SIG-M5 treated with dmso at 0.1 percent for 504 hours (cell line): ENCODE data around the gene AAK1.
"Not testable (repeated sequence)": the region's sequence is repeated elsewhere in the genome, so short reads cannot be mapped to it uniquely, and the experiment has no call there.

Source experiments
- DNase-seq: peaks from one replicate; lab custom pipeline; 2025; ENCODE audit not compliant: unreplicated experiment; lab: John Stamatoyannopoulos, UW

The AAK1 gene

DNA sequence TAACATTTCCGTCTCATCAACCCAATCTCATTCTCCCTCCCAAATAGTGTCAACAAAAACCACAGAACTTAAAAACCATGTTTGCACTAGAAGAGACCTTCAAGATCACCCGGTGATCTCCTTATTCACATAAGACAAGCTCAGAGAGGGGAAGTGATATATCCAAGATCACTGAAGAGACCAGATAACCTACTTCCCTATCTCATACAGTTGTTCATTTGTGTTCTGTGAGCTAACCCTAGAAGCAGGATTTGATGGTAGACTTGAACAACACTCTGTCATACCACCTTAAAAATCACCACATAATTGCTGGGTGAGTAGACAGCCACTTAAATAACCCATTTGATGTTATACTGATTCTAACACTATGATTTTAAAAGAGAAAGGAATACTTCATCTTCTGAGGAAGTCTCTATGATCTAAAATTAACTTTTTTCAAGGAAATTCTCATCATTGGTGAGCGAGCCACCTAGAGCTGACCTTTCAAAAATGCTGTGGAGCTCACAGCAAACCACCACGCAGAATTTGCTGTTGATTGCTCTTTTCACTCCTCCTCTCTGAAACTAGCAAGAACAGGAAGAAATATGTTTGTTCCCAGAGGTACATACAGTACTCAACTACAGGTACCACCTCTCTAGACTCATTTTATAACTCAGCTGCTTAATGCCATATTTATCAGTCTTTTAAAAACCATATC lies 15.1 kb downstream of the AAK1 start:
- DNase-seq = peak; percentile 82

DNA sequence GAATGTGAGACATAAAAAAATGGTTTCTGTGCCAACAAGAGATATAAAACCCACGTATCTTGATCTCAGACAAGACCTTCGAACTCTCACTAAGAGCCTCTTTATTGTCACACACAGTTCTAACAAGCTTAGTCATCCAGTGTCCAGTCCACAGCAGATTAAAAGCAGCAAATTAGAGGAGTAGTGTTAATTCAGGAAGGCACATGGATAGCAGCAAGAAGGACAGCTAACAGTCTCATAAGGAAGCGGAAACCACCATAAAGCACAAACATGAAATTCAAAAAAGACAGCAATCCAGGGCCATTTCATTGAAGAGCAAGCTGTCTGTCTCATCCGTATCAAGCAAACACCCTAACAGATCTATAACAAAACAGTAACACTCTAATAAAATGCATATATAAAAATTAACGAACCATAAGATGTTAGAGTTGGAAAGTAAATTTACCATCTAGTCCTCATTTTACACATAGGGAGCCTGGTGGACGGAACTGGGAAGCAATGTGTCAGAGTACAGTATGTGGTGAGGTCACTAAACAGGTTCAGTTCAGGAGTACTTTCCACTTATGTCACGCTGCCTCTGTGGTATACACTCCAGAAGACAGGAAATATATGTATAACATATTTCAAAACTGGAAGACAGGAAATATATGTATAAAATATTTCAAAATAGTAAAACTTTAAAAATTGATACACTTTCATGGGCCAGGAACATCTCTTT lies 18.3 kb downstream of the AAK1 start:
- DNase-seq = peak; percentile 62

DNA sequence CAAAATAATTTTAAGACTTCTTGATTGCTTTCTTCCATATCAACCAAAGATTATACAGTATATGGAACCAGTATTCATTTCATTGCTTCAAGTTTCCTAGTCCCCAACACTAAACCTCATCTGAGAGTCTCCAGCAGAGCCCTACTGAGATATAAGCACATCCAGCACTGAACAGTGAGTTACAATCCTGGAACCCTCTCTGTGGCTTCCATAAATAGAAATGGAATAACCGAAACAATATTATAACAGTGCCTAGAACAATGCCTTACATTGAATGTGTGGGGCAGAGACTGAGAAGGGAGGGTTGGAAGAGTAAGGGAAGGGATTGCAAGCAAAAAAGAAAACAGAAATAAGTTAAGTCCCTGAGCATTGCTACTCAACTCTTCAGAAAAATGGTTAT lies 18.9 kb downstream of the AAK1 start:
- DNase-seq = no peak

DNA sequence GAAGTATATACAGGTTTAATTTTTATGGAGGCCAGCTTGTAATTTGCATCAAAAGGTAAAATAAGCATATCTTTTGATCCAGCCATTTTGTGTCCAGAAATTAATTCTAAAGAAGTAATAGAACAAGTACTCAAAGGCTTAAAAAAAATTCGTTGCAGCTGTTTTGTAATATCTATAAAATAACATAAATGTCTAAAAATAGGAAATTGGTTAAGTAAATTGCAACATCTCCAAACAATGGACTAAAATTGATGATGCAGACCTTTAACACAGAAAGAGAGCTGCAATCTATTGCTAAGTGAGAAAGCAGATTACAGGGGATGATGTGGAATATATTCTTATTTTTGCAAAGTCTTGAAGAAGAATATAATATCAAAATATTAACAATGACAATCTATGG lies 19.4 kb downstream of the AAK1 start:
- peak; percentile 87 for DNase-seq

DNA sequence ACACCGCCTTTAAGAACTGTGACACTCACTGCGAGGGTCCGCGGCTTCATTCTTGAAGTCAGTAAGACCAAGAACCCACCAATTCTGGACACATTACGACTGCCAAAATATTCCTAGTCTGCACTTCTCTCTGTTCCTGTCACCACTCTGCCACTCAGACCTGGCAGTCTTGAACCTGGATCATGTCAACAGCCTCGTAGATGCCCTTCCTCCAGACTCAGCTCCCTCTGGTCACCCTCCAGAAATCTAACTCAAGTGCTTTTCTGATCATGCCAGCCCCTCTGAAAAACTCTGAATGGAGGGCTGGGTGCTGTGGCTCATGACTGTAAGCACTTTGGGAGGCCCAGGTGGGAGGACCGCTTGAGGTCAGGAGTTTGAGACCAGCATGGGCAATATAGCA lies 20.3 kb downstream of the AAK1 start:
- DNase-seq = no peak

DNA sequence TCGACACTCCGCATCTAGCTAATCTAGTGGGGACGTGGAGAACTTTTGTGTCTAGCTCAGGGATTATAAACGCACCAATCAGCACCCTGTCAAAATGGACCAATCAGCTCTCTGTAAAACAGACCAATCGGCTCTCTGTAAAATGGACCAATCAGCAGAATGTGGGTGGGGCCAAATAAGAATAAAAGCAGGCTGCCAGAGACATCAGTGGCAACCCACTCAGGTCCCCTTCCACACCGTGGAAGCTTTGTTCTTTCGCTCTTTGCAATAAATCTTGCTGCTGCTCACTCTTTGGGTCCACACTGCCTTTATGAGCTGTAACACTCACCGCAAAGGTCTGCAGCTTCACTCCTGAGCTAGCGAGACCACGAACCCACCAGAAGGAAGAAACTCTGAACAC lies 20.7 kb downstream of the AAK1 start:
- DNase-seq = not testable (repeated sequence)

DNA sequence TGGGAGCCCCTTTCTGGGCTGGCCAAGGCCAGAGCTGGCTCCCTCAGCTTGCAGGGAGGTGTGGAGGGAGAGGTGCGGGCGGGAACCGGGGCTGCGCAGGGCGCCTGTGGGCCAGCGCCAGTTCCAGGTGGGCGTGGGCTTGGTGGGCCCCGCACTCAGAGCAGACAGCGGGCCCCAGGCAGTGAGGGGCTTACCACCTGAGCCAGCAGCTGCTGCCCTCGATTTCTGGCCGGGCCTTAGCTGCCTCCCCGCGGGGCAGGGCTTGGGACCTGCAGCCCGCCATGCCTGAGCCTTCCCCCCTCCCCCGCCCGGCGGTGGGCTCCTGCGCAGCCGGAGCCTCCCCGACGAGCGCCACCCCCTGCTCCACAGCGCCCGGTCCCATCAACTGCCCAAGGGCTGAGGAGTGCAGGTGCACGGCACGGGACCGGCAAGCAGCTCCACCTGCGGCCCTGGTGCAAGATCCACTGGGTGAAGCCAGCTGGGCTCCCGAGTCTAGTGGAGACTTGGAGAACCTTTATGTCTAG lies 21.5 kb downstream of the AAK1 start:
- not testable (repeated sequence) for DNase-seq

DNA sequence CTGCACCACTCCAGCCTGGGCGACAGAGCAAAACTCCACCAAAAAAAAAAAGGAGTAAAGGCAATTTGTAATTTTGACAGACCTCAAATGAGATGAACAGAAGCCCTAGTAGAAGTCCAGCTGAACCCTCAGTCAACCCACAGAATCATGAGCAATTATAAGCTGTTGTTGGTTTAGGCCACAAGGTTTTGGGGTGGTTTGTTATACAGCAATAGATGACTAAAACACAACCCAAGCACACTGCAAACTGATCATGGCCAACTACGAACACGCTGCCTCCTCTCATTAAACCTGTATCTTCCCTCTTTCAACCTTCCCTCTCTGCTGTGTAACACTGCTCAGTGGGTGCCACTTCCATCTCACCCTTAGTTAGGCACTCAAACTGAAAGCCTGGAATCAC lies 22.1 kb downstream of the AAK1 start:
- no peak for DNase-seq

DNA sequence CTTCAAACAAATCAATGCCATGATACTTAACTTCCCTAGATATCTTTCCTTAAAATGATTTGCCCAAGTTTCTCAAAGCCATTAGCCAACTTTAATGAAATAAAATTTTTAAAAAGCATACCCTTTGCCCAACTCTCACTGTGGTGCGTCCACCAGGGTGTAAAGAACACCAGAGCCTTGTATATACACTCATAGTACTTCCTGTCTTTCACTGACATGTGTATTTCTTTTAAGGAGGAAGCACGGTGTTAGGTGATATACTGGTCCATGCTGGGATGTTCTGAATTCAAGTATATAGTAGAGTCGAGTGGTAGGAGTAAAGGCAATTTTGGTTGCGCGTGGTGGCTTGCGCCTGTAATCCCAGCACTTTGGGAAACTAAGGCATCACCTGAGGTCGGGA lies 22.7 kb downstream of the AAK1 start:
- peak; percentile 13 for DNase-seq

DNA sequence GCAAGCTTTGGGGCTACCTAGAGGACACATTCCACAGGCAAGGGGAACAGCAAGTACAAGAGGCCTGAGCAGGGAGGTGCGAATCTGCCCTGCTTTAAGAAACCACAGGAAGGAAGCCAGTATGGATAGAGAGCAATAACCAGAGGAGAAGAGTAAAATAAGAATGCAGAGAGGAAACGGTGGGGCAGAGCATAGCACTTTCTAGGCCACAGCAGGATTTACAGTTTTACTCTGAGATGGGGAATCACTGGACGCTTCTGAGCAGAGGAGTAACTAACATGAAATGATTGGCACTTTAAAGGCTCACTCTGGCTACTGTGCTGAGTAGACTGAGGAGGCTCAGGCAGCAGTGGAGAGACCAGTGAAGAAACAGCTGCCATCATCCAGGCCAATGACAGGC lies 23.8 kb downstream of the AAK1 start:
- DNase-seq = peak; percentile 88

DNA sequence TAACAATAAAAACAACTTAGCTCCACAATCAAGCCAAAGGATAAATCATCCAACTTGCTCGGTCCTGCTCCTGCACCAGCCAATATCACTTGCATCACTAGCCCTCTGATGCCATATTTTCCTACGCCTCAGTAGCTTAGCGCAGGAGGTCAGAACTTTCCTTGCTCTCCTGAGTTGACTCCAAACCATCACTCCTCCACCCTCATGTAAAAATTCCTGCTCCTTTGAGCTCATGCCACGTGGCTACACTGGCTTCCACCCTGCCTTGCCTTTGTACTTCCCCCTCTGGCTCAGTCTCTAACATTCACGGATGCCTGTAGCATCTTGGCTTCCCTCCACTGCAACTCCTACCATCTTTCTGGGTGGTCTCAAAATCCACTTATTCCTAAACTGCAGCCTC lies 25.2 kb downstream of the AAK1 start:
- DNase-seq = no peak

DNA sequence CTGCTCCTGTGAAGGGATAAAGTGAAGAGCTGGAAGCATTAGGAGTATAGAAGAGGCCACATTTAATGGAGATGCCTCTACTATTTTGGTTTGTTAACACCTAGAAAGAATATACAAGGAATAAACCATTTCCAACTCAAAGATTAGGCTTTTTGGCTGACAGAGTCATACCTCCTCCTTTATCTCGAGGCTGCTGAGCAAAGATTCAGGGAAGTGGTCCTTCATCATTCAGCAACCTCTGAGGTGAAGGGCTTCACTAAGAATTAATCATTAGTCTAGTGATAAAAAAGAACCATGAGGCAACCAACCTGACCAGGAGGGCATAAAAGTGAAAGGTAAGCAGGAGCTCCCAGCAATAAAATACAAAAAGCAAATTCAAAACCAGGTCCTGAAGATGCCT lies 25.8 kb downstream of the AAK1 start:
- DNase-seq = no peak

DNA sequence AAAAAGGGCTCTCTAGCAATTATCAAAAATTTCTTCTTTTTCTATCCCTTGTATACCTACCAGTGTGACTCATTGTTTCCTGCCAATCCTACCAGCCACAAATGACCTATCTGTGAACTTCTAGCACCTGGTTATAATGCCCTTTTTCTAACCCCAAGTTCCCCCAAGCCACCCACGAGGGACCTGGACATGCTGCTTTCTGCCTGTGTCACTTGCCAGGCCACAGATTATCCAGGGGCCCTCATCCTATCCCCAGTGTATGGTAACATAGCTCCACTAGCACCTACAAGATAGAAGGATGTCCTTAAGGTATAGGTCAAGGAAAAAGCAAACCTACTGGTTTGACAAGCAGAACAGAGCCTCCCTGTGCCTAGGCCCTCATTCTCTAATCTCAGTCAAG lies 26.8 kb downstream of the AAK1 start:
- peak; percentile 29 for DNase-seq

DNA sequence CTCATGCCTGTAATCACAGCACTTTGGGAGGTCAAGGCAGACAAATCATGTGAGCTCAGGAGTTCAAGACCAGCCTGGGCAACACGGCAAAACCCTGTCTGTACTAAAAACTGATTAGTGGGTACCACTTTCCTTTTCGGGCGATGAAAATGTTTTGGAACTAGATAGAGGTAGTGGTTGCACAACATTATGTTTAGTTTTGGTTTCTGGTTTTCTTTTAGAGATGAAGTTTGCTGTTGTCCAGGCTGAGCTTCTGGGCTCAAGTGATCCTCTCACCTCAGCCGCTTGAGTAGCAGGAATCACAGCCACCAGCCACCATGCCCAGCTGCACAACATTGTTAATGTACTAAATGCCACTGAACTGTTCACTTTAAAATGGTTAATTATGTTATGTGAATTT lies 27.6 kb downstream of the AAK1 start:
- DNase-seq = no peak

DNA sequence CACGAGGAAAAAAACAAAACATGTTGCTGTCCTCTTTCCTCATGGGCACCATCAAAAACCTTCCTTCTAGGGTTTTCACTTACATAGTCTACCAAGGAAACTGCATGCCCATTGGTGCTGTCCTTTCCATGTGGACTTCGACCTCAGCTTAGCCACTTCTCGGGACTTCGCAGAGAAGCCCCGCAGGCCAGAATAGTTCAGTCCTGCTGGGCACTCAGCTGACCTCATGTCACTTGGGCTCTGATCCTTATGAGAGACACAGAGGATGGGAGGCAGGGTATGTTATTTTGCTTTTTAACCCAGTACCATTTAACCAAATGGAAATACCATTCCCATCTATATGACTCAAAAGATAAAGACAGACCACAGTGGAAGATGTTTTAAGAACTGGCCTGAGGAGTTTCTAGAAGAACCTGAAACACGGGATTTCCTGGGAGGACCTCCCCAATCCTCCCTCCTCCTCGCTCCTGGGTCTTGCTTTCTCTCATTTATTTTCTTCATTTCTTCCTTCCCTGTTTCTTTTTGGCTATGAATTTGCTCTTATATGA lies 28.4 kb downstream of the AAK1 start:
- DNase-seq = no peak

DNA sequence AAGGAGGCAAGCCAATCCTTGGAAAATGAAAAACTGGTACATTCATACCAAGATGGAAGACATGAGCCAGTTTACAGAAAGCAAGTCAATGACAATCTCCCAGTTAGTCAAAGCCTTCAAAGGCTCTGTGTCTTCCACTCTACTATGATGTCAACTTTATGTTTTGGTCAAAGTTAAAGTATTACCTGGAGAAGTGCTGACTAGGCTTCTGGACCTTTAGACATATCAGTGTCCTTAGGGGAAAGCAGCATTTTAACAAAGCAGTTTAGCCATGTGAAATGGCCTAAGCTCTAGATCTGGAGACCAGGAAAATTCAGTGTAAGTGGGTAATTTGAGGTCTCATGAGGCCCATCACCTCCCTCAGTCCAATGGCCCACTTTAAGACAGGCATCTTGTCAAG lies 30.8 kb downstream of the AAK1 start:
- no peak for DNase-seq

DNA sequence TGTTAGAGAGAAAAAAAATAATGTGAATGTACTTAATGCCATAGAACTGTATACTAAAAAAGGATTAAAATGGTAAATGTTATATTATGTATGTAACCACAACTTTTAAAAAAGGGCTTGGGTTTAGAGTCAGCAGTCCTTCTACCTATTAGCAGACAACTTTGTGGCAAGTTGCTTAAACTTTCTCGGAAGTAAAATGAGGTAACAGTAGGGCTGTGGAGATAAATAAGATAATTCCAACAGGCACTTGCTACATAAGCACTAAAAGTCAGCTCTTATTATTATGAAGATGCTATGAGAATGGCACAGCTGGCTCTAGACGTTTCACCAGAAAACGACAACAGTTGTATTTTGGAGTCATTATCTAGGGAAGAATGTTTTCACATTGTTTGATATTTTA lies 31.3 kb downstream of the AAK1 start:
- DNase-seq = no peak

DNA sequence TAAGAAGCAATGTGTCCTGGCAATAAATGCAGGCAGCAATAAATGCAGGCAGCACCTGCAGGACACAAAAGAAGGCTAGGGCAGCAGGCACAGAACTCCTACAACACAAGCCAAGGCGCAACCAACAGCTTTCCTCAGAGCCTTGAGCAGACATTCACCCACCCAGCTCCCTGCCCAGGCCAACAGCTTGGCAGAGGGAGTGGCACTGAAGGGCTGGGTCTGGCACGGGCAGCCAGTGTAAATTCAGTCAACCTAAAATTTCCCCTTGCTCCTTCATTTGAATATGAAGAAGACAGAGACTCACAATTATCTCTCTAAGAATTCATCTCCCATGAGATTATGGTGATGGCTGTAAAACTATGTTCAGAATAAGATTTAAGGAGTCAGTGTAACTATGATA lies 35.4 kb downstream of the AAK1 start:
- DNase-seq = no peak

DNA sequence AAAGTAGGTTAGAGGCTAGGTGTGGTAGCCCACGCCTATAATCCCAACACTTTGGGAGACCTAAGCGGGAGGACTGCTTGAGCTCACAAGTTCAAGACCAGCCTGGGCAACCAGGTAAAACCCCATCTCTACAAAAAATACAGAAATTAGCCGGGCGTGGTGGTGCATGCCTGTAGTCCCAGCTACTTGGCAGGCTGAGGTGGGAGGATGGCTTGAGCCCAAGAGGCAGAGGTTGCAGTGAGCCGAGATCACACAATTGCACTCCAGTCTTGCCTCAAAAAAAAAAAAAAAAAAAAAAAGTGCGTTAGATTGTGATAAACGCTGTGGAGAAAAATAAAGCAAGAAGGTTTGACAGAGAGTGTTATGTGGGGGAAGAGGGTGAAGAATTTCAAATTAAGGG lies 36.8 kb downstream of the AAK1 start:
- DNase-seq = not testable (repeated sequence)

DNA sequence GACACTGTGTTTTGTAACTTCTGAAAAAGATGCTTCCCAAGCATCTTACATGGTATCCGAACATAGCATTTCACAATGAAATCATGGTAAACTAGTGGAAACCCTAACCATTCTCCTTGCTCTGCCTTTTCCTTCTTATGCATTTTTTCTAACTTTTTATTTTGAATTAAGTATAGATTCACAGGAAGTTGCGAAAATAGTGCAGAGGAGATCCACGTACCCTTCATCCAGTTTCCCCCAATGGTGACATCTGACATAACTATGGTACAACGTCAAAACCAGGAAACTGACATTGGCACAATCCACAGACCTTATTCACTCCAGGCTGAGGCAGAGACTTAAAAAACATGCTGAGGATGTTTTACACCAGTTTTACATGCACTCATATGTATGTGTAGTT lies 38.3 kb downstream of the AAK1 start:
- DNase-seq = no peak

DNA sequence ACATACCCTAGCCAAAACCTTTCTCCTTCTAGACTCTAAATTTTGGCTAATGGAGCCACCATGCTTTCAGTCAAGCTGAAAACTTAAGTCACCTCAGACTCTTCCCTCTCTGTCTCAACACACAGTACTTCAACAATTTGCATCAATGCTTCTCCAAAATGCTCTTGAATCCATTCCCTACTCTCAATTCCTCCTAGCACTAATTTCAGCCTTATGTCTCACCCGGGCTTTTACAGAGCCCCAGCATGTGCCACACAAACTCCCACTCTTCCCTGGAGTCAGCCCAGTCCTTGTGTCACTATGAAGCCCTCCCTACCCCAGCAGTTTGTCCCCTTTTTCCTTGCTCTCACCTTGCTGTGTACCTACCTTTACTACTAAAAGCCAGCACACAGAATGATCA lies 38.7 kb downstream of the AAK1 start:
- DNase-seq = peak; percentile 44

DNA sequence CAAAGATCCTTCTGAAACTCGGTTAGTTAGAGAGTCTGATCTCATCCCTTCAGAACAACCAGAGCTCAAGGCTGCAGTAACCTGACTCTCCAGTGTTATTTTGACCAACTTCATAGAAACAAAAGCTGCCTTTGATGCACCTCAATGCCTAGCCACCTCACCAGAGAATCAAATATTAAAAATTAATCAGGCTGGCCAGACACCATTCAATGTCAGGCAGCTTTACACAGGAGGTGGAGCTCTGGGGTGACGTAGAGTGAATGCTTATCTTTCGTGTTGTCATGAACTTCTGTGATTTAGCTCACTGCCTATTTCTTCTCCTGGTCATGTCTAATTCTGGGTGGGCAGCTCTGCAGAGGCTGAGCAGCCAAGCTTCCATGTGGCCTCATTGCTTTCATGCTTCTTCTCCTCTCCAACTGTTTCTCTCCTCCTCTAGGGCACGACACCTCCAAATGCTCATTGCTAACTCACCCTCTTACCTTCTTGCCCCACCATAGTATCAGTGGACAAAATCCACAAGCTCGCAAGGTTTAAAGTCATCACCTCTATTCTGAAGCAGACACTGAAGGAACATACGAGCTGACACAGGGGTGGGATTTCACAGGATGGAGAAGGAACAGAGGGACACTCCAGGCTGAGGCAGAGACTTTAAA lies 39.4 kb downstream of the AAK1 start:
- no peak for DNase-seq
